Urothelium cell line (cell line): ENCODE data around the gene MAP3K2.
A peak's percentile ranks its signal among the peaks of the same experiment; 100 is the strongest.
"Not testable (repeated sequence)": the region's sequence is repeated elsewhere in the genome, so short reads cannot be mapped to it uniquely, and the experiment has no call there.

Experiments
- DNase-seq: peaks from one replicate; pipeline ENCODE4 v3.0.0; 2011; ENCODE audit warnings: low spot score, mixed read lengths
- FAIRE-seq: peaks from 2 replicates; lab custom pipeline; 2011; peaks lifted over from hg19 to GRCh38; lab: Jason Lieb, UNC

Gene MAP3K2

DNA sequence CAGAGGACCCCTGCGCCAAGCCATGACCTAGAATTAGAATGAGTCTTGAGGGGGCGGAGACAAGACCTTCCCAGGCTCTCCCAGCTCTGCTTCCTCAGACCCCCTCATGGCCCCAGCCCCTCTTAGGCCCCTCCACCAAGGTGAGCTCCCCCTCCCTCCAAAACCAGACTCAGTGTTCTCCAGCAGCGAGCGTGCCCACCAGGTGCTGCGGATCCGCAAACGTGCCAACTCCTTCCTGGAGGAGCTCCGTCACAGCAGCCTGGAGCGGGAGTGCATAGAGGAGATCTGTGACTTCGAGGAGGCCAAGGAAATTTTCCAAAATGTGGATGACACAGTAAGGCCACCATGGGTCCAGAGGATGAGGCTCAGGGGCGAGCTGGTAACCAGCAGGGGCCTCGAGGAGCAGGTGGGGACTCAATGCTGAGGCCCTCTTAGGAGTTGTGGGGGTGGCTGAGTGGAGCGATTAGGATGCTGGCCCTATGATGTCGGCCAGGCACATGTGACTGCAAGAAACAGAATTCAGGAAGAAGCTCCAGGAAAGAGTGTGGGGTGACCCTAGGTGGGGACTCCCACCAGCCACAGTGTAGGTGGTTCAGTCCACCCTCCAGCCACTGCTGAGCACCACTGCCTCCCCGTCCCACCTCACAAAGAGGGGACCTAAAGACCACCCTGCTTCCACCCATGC is 33.5 kb upstream of the MAP3K2 start:
- DNase-seq: no peak
- FAIRE-seq: no peak

DNA sequence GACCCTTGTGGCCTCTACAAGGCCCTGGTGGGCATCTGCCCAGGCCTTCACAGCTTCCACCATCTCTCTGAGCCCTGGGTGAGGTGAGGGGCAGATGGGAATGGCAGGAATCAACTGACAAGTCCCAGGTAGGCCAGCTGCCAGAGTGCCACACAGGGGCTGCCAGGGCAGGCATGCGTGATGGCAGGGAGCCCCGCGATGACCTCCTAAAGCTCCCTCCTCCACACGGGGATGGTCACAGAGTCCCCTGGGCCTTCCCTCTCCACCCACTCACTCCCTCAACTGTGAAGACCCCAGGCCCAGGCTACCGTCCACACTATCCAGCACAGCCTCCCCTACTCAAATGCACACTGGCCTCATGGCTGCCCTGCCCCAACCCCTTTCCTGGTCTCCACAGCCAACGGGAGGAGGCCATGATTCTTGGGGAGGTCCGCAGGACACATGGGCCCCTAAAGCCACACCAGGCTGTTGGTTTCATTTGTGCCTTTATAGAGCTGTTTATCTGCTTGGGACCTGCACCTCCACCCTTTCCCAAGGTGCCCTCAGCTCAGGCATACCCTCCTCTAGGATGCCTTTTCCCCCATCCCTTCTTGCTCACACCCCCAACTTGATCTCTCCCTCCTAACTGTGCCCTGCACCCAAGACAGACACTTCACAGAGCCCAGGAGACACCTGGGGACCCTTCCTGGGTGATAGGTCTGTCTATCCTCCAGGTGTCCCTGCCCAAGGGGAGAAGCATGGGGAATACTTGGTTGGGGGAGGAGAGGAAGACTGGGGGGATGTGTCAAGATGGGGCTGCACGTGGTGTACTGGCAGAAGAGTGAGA is 32.5 kb upstream of the MAP3K2 start:
- no peak for DNase-seq
- FAIRE-seq: no peak

DNA sequence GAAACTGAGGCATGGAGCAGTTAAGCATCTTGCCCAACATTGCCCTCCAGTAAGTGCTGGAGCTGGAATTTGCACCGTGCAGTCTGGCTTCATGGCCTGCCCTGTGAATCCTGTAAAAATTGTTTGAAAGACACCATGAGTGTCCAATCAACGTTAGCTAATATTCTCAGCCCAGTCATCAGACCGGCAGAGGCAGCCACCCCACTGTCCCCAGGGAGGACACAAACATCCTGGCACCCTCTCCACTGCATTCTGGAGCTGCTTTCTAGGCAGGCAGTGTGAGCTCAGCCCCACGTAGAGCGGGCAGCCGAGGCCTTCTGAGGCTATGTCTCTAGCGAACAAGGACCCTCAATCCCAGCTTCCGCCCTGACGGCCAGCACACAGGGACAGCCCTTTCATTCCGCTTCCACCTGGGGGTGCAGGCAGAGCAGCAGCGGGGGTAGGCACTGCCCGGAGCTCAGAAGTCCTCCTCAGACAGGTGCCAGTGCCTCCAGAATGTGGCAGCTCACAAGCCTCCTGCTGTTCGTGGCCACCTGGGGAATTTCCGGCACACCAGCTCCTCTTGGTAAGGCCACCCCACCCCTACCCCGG is 31.8 kb upstream of the MAP3K2 start:
- DNase-seq (no peak), FAIRE-seq (no peak)

DNA sequence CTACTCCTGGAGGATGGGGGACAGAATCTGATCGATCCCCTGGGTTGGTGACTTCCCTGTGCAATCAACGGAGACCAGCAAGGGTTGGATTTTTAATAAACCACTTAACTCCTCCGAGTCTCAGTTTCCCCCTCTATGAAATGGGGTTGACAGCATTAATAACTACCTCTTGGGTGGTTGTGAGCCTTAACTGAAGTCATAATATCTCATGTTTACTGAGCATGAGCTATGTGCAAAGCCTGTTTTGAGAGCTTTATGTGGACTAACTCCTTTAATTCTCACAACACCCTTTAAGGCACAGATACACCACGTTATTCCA is 31.3 kb upstream of the MAP3K2 start:
- peak; percentile 56 for FAIRE-seq
- DNase-seq: no peak

DNA sequence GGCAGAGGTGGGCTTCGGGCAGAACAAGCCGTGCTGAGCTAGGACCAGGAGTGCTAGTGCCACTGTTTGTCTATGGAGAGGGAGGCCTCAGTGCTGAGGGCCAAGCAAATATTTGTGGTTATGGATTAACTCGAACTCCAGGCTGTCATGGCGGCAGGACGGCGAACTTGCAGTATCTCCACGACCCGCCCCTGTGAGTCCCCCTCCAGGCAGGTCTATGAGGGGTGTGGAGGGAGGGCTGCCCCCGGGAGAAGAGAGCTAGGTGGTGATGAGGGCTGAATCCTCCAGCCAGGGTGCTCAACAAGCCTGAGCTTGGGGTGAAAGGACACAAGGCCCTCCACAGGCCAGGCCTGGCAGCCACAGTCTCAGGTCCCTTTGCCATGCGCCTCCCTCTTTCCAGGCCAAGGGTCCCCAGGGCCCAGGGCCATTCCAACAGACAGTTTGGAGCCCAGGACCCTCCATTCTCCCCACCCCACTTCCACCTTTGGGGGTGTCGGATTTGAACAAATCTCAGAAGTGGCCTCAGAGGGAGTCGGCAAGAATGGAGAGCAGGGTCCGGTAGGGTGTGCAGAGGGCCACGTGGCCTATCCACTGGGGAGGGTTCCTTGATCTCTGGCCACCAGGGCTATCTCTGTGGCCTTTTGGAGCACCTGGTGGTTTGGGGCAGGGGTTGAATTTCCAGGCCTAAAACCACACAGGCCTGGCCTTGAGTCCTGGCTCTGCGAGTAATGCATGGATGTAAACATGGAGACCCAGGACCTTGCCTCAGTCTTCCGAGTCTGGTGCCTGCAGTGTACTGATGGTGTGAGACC is 30.7 kb upstream of the MAP3K2 start, which contains the start of gene PROC:
Gene PROC (plus strand): TSS at position 128 of the 812 bp plus-strand sequence. CDS start 1,516 bp downstream, outside the sequence.
- FAIRE-seq (no peak), DNase-seq (no peak)

DNA sequence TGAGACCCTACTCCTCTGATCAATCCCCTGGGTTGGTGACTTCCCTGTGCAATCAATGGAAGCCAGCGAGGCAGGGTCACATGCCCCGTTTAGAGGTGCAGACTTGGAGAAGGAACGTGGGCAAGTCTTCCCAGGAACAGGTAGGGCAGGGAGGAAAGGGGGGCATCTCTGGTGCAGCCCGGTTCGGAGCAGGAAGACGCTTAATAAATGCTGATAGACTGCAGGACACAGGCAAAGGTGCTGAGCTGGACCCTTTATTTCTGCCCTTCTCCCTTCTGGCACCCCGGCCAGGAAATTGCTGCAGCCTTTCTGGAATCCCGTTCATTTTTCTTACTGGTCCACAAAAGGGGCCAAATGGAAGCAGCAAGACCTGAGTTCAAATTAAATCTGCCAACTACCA is 29.6 kb upstream of the MAP3K2 start:
- no peak for DNase-seq
- FAIRE-seq: no peak

DNA sequence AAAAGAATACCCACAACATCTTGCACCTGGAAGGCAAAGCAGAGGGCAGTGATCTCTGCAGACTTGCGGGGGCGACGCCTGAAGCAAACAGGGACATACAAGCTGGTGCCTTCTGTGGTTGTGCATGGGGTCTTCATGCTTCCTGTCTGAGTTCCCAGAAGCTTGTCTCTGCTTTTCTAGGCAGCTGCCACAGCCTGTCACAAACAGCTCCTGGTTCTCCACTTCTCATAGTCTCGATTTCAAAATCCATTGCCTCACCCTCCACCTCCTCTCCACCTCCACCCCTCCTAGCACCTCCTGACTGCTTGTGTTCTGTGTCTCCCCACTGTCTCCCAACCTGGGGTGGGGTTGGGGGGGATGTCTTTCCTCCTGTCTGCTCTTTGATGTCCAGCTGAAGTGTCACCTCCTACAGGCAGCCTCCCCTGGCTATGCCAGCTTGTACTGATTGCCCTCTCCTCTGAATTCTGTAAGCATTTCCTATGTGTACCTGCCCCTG is 28.8 kb upstream of the MAP3K2 start:
- no peak for DNase-seq

DNA sequence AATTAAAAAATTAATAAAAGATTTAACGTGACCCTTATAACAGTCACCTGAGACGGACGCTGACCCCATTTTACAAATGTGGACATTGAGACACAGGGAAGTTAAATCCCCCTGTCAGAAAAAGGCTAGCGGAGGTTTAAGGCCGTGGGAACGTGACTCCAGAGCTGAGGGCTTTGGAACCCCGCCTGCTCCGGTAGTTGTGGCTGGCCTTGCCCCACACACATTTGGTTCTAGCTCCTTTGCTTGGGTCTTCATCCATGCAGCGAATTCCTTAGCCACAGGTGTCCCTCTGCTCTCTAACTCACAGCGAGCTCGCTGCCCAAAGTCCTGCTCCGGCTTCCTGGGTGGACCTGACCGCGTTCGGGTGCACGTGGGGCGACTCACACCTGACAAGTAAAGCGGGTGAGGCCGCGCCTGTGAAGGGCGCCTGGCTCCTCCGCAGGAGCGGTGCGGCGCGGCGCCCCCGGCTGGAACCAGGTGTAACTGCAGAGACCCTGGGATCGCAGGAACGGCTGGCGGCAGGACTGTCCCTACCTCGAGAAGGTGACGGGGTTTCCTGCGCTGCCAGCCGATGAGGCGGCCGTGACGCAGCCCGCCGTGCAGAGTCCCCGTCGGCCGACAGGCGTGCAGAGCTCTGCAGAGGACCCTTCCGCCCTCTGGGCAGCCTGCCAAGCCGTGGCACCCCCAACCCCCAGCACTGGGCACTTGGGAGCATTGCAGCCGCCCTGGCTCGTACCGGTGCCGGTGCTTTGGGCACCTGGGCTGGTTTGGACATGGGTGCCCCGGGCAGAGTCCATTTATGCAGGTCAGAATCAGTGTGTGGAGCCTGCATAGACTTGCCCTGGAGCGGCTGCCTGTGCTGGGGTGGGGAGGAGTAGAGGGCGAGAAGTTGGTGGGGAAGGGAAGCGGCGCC is 28.1 kb upstream of the MAP3K2 start:
- FAIRE-seq: no peak
- no peak for DNase-seq

More for the DNA sequence above, 28.8 kb upstream of the MAP3K2 start:
- FAIRE-seq: no peak

DNA sequence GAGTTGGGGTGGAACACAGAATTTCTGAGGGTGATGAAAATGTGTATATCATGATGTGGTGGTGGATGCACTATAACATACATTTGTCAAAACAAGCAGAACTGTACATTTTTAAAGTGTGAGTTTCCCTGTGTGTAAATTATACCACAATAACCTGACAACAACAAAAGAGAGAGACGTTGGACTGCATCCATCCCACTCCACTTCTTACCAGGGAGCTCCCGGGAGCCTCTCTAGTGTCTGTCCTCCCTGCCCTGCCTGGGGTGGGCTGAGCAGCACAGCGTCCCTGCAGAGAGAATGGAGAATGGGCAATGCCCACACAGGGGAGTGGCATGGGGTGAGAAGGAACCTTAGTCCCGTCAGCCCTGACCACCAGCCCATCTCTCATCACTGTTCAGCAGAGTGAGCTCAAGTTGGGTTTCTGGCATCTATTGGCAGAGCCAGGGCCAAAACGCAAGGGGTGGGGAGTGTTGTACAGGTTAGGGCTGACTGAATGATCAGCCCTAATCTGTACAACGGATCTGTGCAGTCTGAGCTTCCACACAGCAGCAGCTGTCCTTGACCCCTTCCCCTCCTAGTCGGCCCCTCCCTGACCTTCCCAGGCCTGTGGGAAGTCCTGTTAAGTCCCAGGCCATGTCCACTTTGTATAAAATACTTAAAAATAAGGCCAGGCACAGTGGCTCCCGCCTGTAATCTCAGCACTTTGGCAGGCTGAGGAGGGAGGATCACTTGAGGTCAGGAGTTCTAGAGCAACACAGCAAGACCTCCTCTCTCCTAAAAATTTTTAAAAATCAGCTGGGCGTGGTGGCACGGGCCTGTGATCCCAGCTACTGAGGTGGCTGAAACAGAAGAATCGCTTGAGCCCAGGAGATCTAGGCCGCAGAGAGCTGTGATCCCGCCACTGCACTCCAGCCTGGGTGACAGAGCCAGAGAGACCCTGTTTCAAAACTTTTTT is 27.1 kb upstream of the MAP3K2 start:
- FAIRE-seq: no peak
- DNase-seq: no peak

DNA sequence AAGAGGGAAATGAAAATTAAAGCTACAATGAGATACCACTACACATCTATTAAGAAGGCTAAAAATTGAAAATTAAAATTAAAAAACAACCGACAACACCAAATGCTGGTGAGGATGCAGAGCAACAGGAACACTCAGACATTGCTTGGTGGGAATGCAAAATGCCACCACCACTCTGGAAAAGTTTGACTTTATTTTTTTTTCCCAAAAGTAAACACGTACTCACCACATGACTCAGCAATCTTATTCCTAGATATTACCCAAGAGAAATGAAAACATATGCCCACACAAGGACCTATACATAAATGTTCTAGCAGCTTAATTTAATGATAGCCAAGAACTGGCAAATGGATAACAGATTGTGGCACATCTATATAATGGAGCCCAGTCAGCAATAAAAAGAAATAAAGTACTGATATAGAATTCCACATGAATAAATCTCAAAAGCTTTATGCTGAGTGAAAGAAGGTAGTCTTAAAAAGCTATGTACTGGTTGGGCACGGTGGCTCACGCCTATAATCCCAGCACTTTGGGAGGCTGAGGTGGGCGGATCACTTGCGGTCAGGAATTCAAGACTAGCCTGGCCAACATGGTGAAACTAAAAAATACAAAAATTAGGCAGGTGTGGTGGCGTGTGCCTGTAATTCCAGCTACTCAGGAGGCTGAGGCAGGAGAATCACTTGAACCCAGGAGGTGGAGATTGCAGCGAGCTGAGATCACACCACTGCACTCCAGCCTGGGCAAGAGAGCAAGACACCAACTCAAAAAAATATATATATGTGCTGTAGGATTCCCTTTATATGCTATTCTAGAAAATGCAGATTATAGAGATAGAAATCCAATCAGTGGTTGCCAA is 26.2 kb upstream of the MAP3K2 start:
- FAIRE-seq (no peak), DNase-seq (no peak)

DNA sequence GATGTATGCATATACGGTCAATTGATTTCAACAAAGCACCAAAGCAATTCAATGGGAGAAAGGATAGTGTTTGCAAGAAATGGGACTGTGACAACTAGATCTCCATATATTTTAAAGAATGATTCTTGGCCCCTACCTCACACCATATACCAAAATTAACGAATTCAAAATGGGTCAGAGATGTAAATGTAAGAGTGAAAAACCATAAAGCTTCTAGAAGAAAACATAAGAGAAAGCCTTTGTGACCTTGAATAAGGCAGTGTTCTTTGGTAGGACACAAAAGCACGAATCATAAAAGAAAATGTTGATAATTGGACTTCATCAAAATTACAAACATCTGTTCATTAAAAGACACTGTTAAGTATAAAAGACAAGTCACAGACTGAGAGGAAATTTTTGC is 25.4 kb upstream of the MAP3K2 start:
- FAIRE-seq: no peak
- DNase-seq: no peak

DNA sequence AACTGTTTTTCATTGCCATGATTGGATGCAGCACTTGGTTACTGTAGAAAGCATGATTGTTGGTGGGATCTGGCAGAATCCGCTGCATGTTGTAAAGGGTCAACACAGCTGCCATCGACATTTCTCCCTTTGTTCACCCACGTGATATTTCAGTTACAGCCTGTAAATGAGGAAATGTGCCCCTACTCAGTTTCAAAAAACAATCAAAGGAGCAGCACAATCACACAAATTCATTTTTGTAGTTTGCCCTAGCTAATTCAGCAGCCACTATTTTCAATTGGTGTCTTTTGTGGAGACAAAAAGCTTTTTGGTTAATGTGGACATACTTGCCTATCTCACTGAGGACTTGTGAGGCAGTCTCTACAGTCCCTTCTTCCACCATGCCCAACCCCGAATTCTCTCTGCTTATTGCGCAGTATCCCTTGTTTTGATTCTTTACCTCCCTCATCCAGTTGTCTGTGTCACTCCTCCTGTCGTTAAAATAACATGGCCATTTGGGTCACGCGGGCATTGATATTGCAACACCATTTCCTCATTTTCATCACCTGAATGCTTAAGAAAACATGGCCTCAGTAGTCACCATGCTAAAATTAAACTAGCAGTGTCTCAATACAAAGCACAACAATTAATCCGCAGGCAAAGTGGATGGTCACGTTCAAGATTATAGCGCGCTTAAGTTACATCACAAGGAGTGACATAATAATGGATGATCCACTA is 24.0 kb upstream of the MAP3K2 start:
- peak; percentile 9 for FAIRE-seq
- DNase-seq: no peak

DNA sequence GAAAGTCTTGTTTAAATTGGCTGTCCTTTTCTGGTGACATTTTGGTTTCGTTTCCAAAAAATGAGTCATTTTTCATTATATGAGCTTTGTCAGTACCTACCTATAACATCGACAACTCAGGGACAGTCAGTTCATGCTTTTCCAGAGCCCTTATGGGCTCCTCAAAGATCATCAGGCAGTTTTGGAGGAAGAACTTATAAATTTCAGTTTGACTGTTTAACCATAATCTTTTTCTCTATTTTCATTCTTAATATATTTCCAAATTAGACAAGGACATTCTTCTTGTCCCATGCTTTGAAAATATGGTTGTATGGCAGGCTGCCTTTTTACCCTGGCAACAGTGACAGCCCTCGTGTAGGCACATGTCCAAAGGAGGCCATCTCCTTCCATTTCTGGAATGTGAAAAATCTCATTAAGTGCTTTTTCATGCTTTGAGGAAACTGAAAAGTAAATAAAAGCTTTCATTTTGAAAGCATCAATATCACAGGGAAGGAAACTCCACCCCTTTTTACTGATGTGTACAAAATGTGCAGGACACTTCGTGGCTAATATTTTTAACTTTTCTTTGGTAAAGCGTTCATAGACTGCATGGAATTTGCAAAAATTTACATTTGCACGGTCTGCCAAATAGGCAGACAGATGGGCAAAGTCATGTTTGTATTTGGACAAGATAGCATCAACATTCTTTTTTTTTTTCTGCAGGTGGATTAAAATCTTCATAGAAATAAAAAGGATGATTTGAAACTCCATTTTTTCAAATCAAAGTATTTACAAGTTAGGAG is 23.3 kb upstream of the MAP3K2 start:
- FAIRE-seq (no peak), DNase-seq (peak; percentile 61)

DNA sequence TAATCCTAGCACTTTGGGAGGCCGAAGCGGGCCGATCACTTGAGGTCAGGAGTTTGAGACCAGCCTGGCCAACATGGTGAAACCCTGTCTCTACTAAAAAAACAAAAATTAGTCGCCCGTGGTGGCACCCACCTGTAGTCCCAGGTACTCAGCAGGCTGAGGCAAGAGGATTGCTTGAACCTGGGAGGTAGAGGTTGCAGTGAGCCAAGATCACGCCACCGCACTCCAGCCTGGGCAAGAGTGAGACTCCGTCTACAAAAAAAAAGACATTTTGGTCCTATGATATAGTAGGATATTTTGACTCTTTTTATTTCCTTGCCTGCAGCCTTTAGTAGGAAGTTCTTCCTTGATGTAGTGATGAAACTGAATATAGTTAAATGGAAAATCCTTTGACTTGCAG is 21.9 kb upstream of the MAP3K2 start:
- FAIRE-seq, DNase-seq: not testable (repeated sequence)

DNA sequence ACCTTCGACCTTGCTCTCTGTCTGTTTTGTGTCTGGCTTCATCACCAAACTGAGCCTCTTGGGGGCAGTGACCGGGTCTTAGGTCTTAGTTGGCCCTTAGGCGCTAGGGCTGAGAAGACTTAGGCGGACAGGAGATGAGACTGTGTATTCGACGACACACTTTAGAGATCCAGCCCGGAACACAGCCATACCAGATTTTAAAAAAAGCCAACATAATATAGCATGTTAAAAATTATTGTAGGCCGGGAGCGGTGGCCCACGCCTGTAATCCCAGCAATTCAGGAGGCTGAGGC is 21.0 kb upstream of the MAP3K2 start:
- FAIRE-seq (no peak), DNase-seq (no peak)

DNA sequence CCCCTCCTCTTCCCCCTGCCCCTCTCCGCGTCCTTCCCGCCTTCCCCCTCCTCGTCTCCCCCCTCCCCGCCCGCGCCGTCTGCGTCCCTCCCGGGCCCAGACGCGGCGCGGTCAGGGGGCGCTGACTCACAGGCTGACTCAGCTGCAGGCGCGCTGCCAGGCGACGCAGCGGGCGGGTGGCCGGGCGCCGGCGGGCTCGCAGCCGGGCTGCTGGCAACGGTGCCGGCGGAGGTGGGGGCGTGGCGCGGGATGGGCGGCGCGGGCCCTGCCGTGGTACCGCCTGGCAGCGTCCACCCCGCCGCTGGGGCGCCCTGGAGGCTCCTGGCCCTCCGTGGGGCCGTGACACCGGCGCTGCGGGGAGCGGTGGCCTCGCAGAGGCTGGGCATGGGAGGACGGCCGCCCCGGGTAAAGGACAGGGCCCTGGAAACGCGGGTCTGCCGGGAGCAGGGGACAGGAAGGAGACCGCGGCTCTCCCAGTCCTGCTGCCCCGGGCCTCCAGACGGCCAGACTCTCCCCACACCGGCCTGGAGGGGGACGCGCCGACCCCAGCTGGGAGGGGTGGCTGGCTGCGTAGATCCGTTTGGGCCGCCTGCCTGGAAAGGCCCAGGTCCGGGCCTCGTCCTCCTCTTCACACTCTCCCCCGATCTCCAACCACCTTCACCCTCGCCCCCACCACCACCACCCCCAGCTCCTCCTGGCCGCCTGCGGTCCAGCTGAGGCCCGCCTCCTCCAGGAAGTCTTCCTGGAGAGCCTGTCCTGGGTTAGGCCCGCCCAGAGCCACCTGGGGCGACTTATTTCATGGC is 20.4 kb upstream of the MAP3K2 start:
- DNase-seq (peak; percentile 98), FAIRE-seq (peak; percentile 98)
